ENCODE data around the gene SKAP1. TPM values are rescaled to one million over a fixed set of nuclear protein-coding genes. Genes with fewer than 3 reads are reported as not detected.

SKAP1 gene
- total and polyA plus RNA-seq, 12 donors, result 3.2 to 117 (median 10.7) TPM

GRCh38 chr17:48095611-48096010, 334.4 kb downstream of the SKAP1 start:
- 84 to 96% (median 90%) methylated on average over 4 of the region's 4 CpGs for WGBS, 4 donors

GRCh38 chr17:48093341-48094045, 336.5 kb downstream of the SKAP1 start:
- Histone ChIP-seq H3K4me3 (no peak overlapping the region), H3K27ac (no peak overlapping the region), H3K27me3 (no peaks in the 10 kb centered on the region), H3K36me3 (replicated peaks in 1 of 2) (no peaks in the 10 kb centered on the region), H3K4me1 (replicated peaks in 1 of 2) (no peaks in the 10 kb centered on the region), H3K9me3 (replicated peaks in 1 of 3) (no peaks in the 10 kb centered on the region)
- DNase-seq, result no peak
- WGBS, 4 donors, result 90 to 94% (median 91%) methylated on average over 10 to 11 of the region's 11 CpGs
- intact Hi-C loops (cut with DNase I), result no loop called here
- TF ChIP-seq CTCF (IDR thresholded peaks at IDR 0.05) (no peak), POLR2A (IDR thresholded peaks at IDR 0.05) (no peak)

More at GRCh38 chr17:48095611-48096010, 334.4 kb downstream of the SKAP1 start:
- Histone ChIP-seq H3K36me3 (replicated peaks in 1 of 2) (no peaks in the 10 kb centered on the region), H3K27ac (no peak overlapping the region), H3K9me3 (replicated peaks in 1 of 3) (no peaks in the 10 kb centered on the region), H3K27me3 (no peaks in the 10 kb centered on the region), H3K4me3 (no peak overlapping the region), H3K4me1 (replicated peaks in 1 of 2) (peaks cover 0 to 12% of the 10 kb centered on the region in 2 donors)
- TF ChIP-seq CTCF (IDR thresholded peaks at IDR 0.05) (no peak), POLR2A (IDR thresholded peaks at IDR 0.05) (no peak)
- no peak for DNase-seq
- intact Hi-C loops (cut with DNase I), result no loop called here

GRCh38 chr17:48084932-48085331, 345.1 kb downstream of the SKAP1 start:
- no peak for DNase-seq
- H3K27me3 ChIP-seq, result no peaks in the 10 kb centered on the region
- 49 to 52% (median 51%) methylated on average over 2 of the region's 2 CpGs for WGBS, 4 donors
- no peaks in the 10 kb centered on the region for H3K36me3 ChIP-seq (replicated peaks in 1 of 2)
- H3K4me3 ChIP-seq, result no peak overlapping the region
- intact Hi-C loops (cut with DNase I), result loop anchor here in 1 of 2 donors (5.0 kb wide), 1 partner anchor 42 kb away; no protein-coding TSS in a partner anchor
- no peak overlapping the region for H3K27ac ChIP-seq
- no peaks in the 10 kb centered on the region for H3K9me3 ChIP-seq (replicated peaks in 1 of 3)
- peaks cover 7 to 15% of the 10 kb centered on the region in 2 donors for H3K4me1 ChIP-seq (replicated peaks in 1 of 2)
- TF ChIP-seq CTCF (IDR thresholded peaks at IDR 0.05) (no peak), POLR2A (IDR thresholded peaks at IDR 0.05) (no peak)

MicroRNA genes within 50 kb of the gene (microRNA counts, 767-probe panel; counts per million panel counts)
- 0 counts per million in 2 donors for microRNA hsa-miR-1203

Small RNA genes within 50 kb of the gene (microRNA-seq; reads per million reads assigned to microRNA genes)
- 0 reads per million in 3 donors for gene MIR1203

Small RNA genes within 50 kb of the gene (small RNA-seq; reads per million reads assigned to genes)
- 0 reads per million in 2 donors for gene MIR1203
- gene RF00012, result 0 reads per million in 2 donors
- gene RF00019, result 0 reads per million in 2 donors
- gene RNU6-1152P, result 0 reads per million in 2 donors
- 0 reads per million in 2 donors for gene RNU6-1201P

Other genes with a start within 250 kb of the SKAP1 start
- gene HOXB1, start 100.8 kb upstream of the SKAP1 start, total RNA-seq, result not detected
- gene HOXB1, start 100.8 kb upstream of the SKAP1 start, polyA plus RNA-seq, result not detected
- 10 to 100 TPM in 8 of 9 donors, 1 to 10 TPM in 1; 6.3 to 61.1 (median 27.8) TPM for gene HOXB2, start 114.9 kb upstream of the SKAP1 start, total RNA-seq
- gene HOXB2, start 114.9 kb upstream of the SKAP1 start, polyA plus RNA-seq, result 10 to 100 TPM; 17.9 to 73.6 (median 24.2) TPM
- gene HOXB4, start 148.1 kb upstream of the SKAP1 start, total RNA-seq, result 1 to 10 TPM; 1.7 to 9.8 (median 2.9) TPM
- 1 to 10 TPM; 3.1 to 4.7 (median 4.5) TPM for gene HOXB4, start 148.1 kb upstream of the SKAP1 start, polyA plus RNA-seq
- gene HOXB3, start 160.0 kb upstream of the SKAP1 start, total RNA-seq, result 10 to 100 TPM in 4 of 9 donors, 1 to 10 TPM in 5; 2.3 to 18.8 (median 6.9) TPM
- gene HOXB3, start 160.0 kb upstream of the SKAP1 start, polyA plus RNA-seq, result 10 to 100 TPM in 2 of 3 donors, 1 to 10 TPM in 1; 3.3 to 28.8 (median 11.4) TPM
- gene HOXB5, start 163.6 kb upstream of the SKAP1 start, total RNA-seq, result 1 to 10 TPM in 6 of 9 donors, under 1 TPM in 3; 0.12 to 4.8 (median 2.1) TPM
- gene HOXB5, start 163.6 kb upstream of the SKAP1 start, polyA plus RNA-seq, result 10 to 100 TPM in 1 of 3 donors, 1 to 10 TPM in 2; 4.2 to 10.5 (median 5.6) TPM
- gene HOXB6, start 174.8 kb upstream of the SKAP1 start, total RNA-seq, result 10 to 100 TPM in 6 of 9 donors, 1 to 10 TPM in 3; 1.7 to 20.3 (median 11.7) TPM
- 10 to 100 TPM; 10.9 to 23.1 (median 11.9) TPM for gene HOXB6, start 174.8 kb upstream of the SKAP1 start, polyA plus RNA-seq
- 10 to 100 TPM in 5 of 9 donors, 1 to 10 TPM in 4; 6.2 to 16.7 (median 10.6) TPM for gene HOXB7, start 180.8 kb upstream of the SKAP1 start, total RNA-seq
- 10 to 100 TPM; 20.3 to 27.0 (median 24.4) TPM for gene HOXB7, start 180.8 kb upstream of the SKAP1 start, polyA plus RNA-seq
- 10 to 100 TPM in 1 of 9 donors, 1 to 10 TPM in 7, under 1 TPM in 1; 0.72 to 12.2 (median 6.2) TPM for gene HOXB8, start 185.1 kb upstream of the SKAP1 start, total RNA-seq
- 10 to 100 TPM in 1 of 3 donors, 1 to 10 TPM in 2; 4.2 to 13.3 (median 5.6) TPM for gene HOXB8, start 185.1 kb upstream of the SKAP1 start, polyA plus RNA-seq
- gene HOXB9, start 196.1 kb upstream of the SKAP1 start, total RNA-seq, result 1 to 10 TPM in 3 of 9 donors, under 1 TPM in 4, not detected in 2; 0.11 to 2.7 (median 0.42) TPM
- gene HOXB9, start 196.1 kb upstream of the SKAP1 start, polyA plus RNA-seq, result 1 to 10 TPM in 1 of 3 donors, under 1 TPM in 2; 0.64 to 1.0 (median 0.72) TPM